Esophagus squamous epithelium (tissue), 5 donors: ENCODE results near the gene PACS2. TPM values are rescaled to one million over a fixed set of nuclear protein-coding genes. Genes with fewer than 3 reads are reported as not detected.

Source experiments
- DNase-seq: peaks from one replicate; lab custom pipeline; 2025; lab: John Stamatoyannopoulos, UW
- H3K27ac ChIP-seq, 4 donors: fragments of 200-600 bp; sonication (generic); one replicate each; pipeline ENCODE4 v1.5.1; 2016 to 2019; ENCODE audit warnings: mild to moderate bottlenecking in 1 of 4
- H3K27me3 ChIP-seq, 4 donors: fragments of 200-600 bp; sonication (generic); 1 replicate in 3 of 4; 2 replicates in 1 of 4; pipeline versions ENCODE4 v1.5.1 to v1.6.0; 2017 to 2021; ENCODE audit warnings: antibody characterized with exemption in 1 of 4
- H3K36me3 ChIP-seq, 3 donors: fragments of 200-600 bp; sonication (generic); one replicate each; pipeline ENCODE4 v1.5.1; 2016 to 2019
- H3K4me1 ChIP-seq, 3 donors: fragments of 200-600 bp; sonication (generic); one replicate each; pipeline ENCODE4 v1.5.1; 2017 to 2019
- H3K4me3 ChIP-seq, 4 donors: fragments of 200-600 bp; sonication (generic); 1 replicate in 3 of 4; 2 replicates in 1 of 4; pipeline ENCODE4 v1.5.1; 2016 to 2019; ENCODE audit warnings: mild to moderate bottlenecking in 2 of 4, moderate library complexity in 1 of 4
- H3K9me3 ChIP-seq, 3 donors: fragments of 200-600 bp; sonication (generic); one replicate each; pipeline ENCODE4 v1.5.1; 2016 to 2019
- POLR2A ChIP-seq, 4 donors: fragments of 450-650 bp; IDR thresholded peaks; one replicate each; pipeline ENCODE4 v1.6.1; 2017; ENCODE audit warnings: antibody characterized with exemption in 4 of 4, mild to moderate bottlenecking in 4 of 4, moderate library complexity in 3 of 4
- WGBS, 2 donors: methylation state at CpG; one replicate each; pipeline ENCODE4 v1.1.5; 2018; 5-methylcytosine and 5-hydroxymethylcytosine counted together
- intact Hi-C: fragments of 100-400 bp; cut with DNase I; formaldehyde crosslinking; loops from one replicate; pipeline ENCODE4 v1.15.0; 2022
- total RNA-seq, 4 donors: library from RNA; depleted of rRNA; stranded (reverse); fragments of >200 nt; gene quantifications; one replicate each; pipeline ENCODE4 v1.1.0, GENCODE V29; 2016
- TF ChIP-seq, protein P1 (sequence below), 6 experiments: fragments of 450-650 bp in 4 of 6; fragments of 200-600 bp in 2 of 6; sonication (generic) in 2 of 6; IDR thresholded peaks; one replicate each; pipeline ENCODE4 v1.5.1; 2016 to 2019; ENCODE audit warnings: antibody characterized with exemption in 6 of 6, mild to moderate bottlenecking in 4 of 6, moderate library complexity in 4 of 6
- donor health status: DM: yes; HTN: yes; CAD: no.

The PACS2 gene
- total RNA-seq, 4 donors from 2014 or later, result 20.2 to 42.3 (median 30.9) TPM

DNA sequence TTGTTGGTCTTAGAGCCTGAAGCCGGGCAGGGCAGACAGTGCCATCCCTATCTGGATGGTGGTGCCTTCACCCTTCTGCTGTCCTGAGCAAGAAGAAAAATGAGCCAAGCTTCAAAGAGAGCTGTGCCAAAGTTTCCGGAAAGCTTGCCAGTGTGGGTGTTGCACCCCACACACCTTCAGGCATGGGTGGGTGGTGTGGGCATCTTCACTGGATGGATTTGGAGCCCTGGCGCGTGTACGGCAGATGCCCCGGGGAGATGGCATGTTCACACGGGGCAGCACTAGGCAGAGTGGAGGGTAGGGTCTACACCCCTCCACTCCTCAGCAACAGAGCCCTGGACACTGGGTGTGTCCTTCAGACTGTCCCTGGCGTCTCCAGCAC is 33.0 kb downstream of the PACS2 start:
- TF ChIP-seq POLR2A (IDR thresholded peaks at IDR 0.05), result no peak
- TF ChIP-seq, protein P1, sequence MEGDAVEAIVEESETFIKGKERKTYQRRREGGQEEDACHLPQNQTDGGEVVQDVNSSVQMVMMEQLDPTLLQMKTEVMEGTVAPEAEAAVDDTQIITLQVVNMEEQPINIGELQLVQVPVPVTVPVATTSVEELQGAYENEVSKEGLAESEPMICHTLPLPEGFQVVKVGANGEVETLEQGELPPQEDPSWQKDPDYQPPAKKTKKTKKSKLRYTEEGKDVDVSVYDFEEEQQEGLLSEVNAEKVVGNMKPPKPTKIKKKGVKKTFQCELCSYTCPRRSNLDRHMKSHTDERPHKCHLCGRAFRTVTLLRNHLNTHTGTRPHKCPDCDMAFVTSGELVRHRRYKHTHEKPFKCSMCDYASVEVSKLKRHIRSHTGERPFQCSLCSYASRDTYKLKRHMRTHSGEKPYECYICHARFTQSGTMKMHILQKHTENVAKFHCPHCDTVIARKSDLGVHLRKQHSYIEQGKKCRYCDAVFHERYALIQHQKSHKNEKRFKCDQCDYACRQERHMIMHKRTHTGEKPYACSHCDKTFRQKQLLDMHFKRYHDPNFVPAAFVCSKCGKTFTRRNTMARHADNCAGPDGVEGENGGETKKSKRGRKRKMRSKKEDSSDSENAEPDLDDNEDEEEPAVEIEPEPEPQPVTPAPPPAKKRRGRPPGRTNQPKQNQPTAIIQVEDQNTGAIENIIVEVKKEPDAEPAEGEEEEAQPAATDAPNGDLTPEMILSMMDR (IDR thresholded peaks at IDR 0.05), result no peak
- H3K27ac ChIP-seq, result no peak overlapping the region
- no peaks in the 10 kb centered on the region for H3K27me3 ChIP-seq
- H3K9me3 ChIP-seq, result no peaks in the 10 kb centered on the region
- no peak for DNase-seq
- peaks cover 0 to 23% (median 4%) of the 10 kb centered on the region in 3 donors for H3K4me1 ChIP-seq
- intact Hi-C loops, result loop anchor here (10.0 kb wide), 1 partner anchor 263 kb away; no protein-coding TSS in a partner anchor
- WGBS, 2 donors, result 40 to 65% methylated on average over 3 to 6 of the region's 8 CpGs
- peaks cover 0 to 25% (median 0%) of the 10 kb centered on the region in 3 donors for H3K36me3 ChIP-seq
- H3K4me3 ChIP-seq, result no peak overlapping the region

DNA sequence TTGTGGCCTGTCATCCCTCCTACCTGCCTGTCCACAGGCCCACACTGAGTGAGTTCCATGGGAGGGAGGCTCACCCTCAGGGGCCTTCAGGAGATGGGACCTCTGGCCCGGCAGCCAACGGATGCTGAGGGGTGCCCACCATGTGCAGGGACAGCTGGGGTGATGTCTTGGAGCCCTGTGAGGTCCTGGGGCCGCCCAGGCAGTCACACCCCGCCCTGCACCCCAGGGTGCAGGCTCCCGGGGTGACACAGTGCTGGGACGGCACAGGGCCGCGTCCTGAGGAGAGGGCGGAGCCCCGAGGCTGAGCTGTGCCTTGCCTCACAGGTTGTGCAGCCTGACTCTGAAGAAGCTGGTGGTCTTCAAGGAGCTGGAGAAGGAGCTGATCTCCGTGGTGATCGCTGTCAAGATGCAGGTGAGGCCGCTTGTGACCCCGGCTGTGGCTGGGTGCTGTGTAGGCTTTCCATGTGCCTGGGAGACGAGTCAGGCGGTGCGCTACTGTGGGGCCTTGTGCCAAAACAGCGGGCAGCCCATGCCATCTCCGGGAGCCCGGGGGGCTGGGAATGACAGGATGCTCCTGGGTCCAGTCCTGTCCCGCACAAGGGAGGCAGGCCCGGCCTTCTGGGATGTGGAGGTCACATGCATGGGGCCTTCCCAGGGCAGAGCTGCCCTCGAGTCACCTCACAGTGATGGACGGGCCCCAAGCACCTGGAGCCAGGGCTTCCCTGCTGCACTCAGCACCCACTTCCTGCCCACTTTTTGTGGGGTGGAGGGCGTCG is 33.8 kb downstream of the PACS2 start:
- H3K27me3 ChIP-seq, result no peaks in the 10 kb centered on the region
- no peaks in the 10 kb centered on the region for H3K9me3 ChIP-seq
- intact Hi-C loops, result loop anchor here (10.0 kb wide), 1 partner anchor 264 kb away; no protein-coding TSS in a partner anchor
- H3K36me3 ChIP-seq, result peaks cover 0 to 25% (median 0%) of the 10 kb centered on the region in 3 donors
- DNase-seq, result no peak
- WGBS, 2 donors, result no CpG with 5 or more reads among the region's 26 CpGs
- H3K4me1 ChIP-seq, result peaks cover 0 to 23% (median 4%) of the 10 kb centered on the region in 3 donors
- no peak overlapping the region for H3K4me3 ChIP-seq
- no peak overlapping the region for H3K27ac ChIP-seq
- TF ChIP-seq, protein P1 (IDR thresholded peaks at IDR 0.05), result no peak
- TF ChIP-seq POLR2A (IDR thresholded peaks at IDR 0.05), result no peak

DNA sequence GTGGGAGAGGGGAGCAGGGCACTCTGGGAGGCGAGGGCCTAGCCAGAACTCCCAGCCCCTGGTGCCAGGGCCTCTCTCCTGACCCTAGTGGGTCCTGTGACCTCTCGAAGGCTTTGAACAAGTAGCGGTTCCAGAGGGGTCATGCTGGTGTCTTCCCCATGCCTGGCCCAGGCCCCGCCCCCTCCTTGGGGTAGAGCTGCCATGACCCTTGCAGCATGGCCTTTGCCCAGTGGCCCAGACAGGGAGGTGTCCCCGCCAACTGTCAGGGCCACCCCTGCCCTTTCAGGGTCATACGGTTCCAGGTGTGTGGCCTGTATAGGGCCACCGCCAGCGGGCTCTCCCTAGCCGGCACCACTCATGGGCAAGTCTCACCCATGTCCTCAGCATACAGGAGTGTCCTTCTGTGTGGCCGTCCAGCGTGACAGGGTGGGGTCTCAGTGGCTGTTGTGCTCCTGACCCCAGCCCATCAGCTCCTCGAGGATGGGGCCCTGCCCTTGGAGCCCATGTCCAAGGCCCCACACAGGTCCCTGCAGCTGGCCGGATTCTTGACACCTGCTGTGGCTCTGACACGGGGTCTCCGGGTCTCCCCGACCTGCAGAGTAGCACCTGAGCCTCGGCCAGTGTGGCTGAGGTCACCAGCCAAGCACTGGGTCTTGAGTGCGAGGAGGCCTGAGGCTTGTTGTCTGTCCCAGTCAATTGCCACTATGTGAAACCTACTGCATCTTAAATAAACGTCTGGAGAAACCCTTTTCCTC is 34.6 kb downstream of the PACS2 start:
- Histone ChIP-seq H3K9me3 (no peaks in the 10 kb centered on the region), H3K4me1 (peaks cover 0 to 23% (median 4%) of the 10 kb centered on the region in 3 donors), H3K36me3 (peaks cover 0 to 32% (median 0%) of the 10 kb centered on the region in 3 donors), H3K27ac (no peak overlapping the region), H3K27me3 (no peaks in the 10 kb centered on the region), H3K4me3 (no peak overlapping the region)
- no peak for DNase-seq
- TF ChIP-seq POLR2A (IDR thresholded peaks at IDR 0.05), result no peak
- TF ChIP-seq, protein P1 (IDR thresholded peaks at IDR 0.05), result no peak
- intact Hi-C loops, result loop anchor here (10.0 kb wide), 1 partner anchor 264 kb away; no protein-coding TSS in a partner anchor
- 73 to 83% methylated on average over 1 to 5 of the region's 19 CpGs for WGBS, 2 donors

DNA sequence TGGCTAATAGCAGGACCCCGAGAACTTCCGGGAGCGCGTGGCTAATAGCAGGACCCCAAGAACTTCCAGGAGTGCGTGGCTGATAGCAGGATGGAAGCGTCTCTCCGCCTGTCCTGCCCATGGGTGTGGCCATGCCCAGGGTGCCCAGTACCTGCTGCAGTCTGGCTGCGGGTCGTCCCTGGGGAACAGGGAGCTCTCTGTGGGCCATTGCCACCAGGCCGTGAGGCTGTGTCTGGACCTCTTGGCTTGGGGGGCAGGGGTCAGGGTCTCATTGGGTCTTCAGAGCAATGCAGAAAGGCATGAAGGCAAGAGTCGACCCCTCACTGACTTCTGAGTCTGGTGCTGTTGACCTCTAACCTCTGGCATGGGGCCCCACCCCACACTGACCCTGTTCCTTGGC is 35.4 kb downstream of the PACS2 start:
- Histone ChIP-seq H3K4me1 (peaks cover 0 to 23% (median 4%) of the 10 kb centered on the region in 3 donors), H3K27me3 (no peaks in the 10 kb centered on the region), H3K27ac (no peak overlapping the region), H3K4me3 (no peak overlapping the region), H3K36me3 (peaks cover 0 to 41% (median 0%) of the 10 kb centered on the region in 3 donors), H3K9me3 (no peaks in the 10 kb centered on the region)
- intact Hi-C loops, result loop anchor here (2.0 to 10.0 kb wide), 2 partner anchors 147 to 265 kb away; no protein-coding TSS in a partner anchor
- WGBS, 2 donors, result 77 to 93% methylated on average over 5 to 7 of the region's 11 CpGs
- no peak for DNase-seq
- TF ChIP-seq, protein P1 (IDR thresholded peaks at IDR 0.05), result no peak
- no peak for TF ChIP-seq POLR2A (IDR thresholded peaks at IDR 0.05)
